ENCODE results near the gene EFL1. TPM values are rescaled to one million over a fixed set of nuclear protein-coding genes. Genes with fewer than 3 reads are reported as not detected.
A peak's percentile ranks its signal among the peaks of the same experiment; 100 is the strongest.

EFL1 gene
- total and polyA plus RNA-seq, 2 experiments from 2014 or later = 15.4 to 46.4 TPM

GRCh38 chr15:82298032-82298431, 35.5 kb upstream of the EFL1 start:
- peak overlapping the region; percentile 43; the same call in 1 of the 2 replicates for H2AFZ ChIP-seq
- H3K27me3 ChIP-seq (ENCODE audit: insufficient read depth) = no peaks in the 10 kb centered on the region
- H3K9me2 ChIP-seq (ENCODE audit: insufficient read depth) = no peaks in the 10 kb centered on the region
- peaks cover 12% of the 10 kb centered on the region for H3K27me3 Mint-ChIP-seq (ENCODE audit: insufficient read depth, low read depth, poor library complexity)
- no peak overlapping the region for H3K27ac ChIP-seq (ENCODE audit: low read depth)
- H3K4me3 Mint-ChIP-seq = no peak overlapping the region
- H3K36me3 Mint-ChIP-seq (ENCODE audit: low read depth) = no peaks in the 10 kb centered on the region
- no peak overlapping the region for H3K4me3 ChIP-seq
- H3K9me3 Mint-ChIP-seq = no peaks in the 10 kb centered on the region
- DNase-seq (ENCODE audit: low spot score) (no peak), ATAC-seq (no peak)
- peaks cover 11% of the 10 kb centered on the region; the same call in 2 of the 3 replicates for H3K4me1 Mint-ChIP-seq
- no peaks in the 10 kb centered on the region for H4K20me1 ChIP-seq (replicated peaks; ENCODE audit: insufficient read depth)
- no peaks in the 10 kb centered on the region for H3K36me3 ChIP-seq (ENCODE audit: insufficient read depth)
- no peak for TF ChIP-seq EZH2 (IDR thresholded peaks at IDR 0.05; ENCODE audit: low read depth, unreplicated experiment)
- no peak for TF ChIP-seq ZNF331 (CRISPR knock-in tag; IDR thresholded peaks at IDR 0.05; ENCODE audit: low read depth)
- no peak for TF ChIP-seq EZH2phosphoT487 (IDR thresholded peaks at IDR 0.05; ENCODE audit: unreplicated experiment)
- TF ChIP-seq REST (IDR thresholded peaks at IDR 0.05; ENCODE audit: unreplicated experiment) = no peak
- TF ChIP-seq NANOG (IDR thresholded peaks at IDR 0.05; ENCODE audit: borderline replicate concordance) = no peak
- no peak for TF ChIP-seq ZNF462 (CRISPR knock-in tag; IDR thresholded peaks at IDR 0.05)
- TF ChIP-seq ETS1 (IDR thresholded peaks at IDR 0.05) = no peak
- no peak for TF ChIP-seq STAT1 (IDR thresholded peaks at IDR 0.05; ENCODE audit: unreplicated experiment)
- TF ChIP-seq POLR2AphosphoS5 (IDR thresholded peaks at IDR 0.05; ENCODE audit: low read depth) = no peak
- no peak for TF ChIP-seq CREB1 (CRISPR knock-in tag; IDR thresholded peaks at IDR 0.05; ENCODE audit: low read depth)
- TF ChIP-seq CTCF (conservative IDR thresholded peaks at IDR 0.05; ENCODE audit: low read depth in 2 of 2) = no peak
- TF ChIP-seq ZNF114 (CRISPR knock-in tag; IDR thresholded peaks at IDR 0.05) = no peak
- no peak for TF ChIP-seq JUNB (IDR thresholded peaks at IDR 0.05; ENCODE audit: unreplicated experiment)
- no peaks in the 10 kb centered on the region for H3K4me1 ChIP-seq (ENCODE audit: insufficient read depth)
- no peak overlapping the region for H3K27ac Mint-ChIP-seq
- H3K4me2 ChIP-seq = no peak overlapping the region
- no peaks in the 10 kb centered on the region for H3K79me2 ChIP-seq (replicated peaks; ENCODE audit: insufficient read depth)
- no peaks in the 10 kb centered on the region for H3F3A ChIP-seq (replicated peaks; ENCODE audit: low read depth)

Measured in GM23338 (cell line).